Kidney tubule cell (primary cell): ENCODE data around the gene BTBD16.

ENCODE experiments used
- DNase-seq: peaks from one replicate; pipeline ENCODE4 v3.0.0-alpha.2; 2018; ENCODE audit warnings: low spot score

Gene BTBD16

DNA sequence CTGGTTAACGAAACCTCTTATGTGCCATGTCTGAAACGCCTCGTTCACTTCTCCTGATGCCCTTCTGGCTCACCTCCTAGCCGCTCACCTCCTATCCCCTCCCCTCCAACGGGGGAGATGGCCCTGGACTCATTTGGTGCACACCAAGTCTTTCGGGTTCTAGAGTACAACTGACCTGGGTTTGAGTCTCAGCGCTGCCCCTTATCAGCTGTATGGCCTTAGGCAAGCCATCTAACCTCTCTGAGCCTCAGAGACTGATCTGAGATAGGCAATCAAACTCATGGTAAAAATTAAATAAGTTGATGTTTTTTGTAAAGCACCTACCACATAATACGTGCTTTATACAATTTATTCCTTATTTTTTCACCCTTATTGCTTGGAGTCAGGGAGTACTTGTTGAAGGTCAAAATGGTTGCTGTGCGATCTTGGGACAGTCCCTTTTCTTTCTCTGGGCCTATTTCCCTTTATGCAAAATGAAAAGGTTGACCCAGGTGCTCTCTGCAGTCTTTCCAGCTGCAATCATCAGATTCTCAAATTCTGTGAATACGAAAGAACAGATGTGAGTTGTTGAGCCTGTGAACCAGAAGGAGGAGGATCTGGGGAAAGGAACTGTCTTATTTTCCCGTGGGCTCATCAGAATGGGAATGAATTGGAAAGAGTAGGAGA is 72.2 kb downstream of the BTBD16 start:
- no peak for DNase-seq

DNA sequence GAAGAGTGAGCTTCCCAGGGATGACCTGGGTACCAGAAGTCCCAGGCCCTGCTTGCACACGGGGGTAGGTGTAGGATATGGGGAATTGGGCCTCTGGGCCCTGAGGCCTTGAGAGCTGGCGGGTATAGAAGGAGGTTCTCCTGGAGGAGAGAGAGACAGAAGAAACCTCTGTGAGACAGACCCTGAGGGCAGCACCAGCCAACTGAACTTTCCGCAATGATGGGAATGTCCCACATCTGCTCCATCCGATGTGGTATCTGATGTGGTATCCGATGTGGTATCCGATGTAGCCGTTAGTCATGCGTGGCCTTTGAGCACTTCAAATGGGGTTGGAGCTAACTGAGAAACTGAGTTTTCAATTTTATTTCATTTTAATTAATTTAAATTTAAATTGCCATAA is 72.8 kb downstream of the BTBD16 start:
- no peak for DNase-seq

DNA sequence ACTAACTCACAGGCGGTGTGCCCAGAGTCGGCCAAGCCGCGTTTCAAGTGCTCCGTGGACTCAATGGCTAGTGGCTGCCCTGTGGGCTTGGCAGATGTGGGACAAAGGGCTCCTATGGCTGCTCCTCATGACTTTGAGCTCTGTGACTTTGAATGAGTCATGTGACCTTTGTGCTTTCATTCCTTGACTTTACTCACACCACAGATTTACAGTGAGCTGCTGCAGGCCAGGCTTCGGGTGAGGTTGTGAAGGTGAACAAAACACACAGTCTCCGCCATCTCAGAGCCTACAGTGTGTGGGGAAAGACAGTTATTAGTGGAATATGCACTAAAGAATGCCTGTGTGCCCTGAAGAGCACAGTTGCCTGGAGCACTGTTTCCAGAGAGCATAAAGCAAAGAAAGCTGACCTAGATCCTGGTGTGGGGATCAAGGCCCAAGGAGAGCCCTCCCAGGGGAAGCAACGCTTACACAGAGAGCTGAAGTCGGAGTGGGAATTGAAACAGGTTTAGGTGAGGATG is 73.7 kb downstream of the BTBD16 start:
- DNase-seq, result peak; percentile 79

DNA sequence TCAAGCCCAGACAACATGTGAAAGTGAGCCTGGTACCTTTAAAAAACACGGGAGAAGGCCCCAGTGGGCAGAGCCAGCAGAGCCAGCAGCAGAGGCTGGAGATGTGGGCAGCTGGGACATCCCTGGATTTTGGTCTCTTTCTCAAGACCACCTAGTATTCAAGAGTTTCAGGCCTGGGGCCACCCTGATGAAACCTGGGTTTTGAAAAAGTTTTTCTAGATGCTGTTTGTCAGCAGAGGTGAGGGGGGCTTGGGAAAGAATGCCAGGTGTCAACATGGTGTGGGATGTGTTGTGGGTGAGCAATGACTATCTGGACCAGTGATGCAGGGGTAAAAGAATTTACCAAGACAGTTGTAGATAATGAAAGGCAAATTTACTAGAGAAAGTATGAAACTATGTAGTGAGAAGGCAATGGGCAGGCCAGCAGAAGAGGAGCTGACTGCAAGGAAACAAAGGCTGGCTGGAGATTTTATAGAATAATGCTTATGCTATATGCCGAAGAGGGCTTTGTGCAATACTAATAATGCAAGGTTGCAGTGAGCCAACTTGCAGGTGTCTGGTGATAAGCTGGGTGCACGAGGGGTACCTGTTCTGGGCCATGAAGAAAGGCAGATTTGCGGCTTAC is 75.3 kb downstream of the BTBD16 start:
- peak; percentile 29 for DNase-seq

DNA sequence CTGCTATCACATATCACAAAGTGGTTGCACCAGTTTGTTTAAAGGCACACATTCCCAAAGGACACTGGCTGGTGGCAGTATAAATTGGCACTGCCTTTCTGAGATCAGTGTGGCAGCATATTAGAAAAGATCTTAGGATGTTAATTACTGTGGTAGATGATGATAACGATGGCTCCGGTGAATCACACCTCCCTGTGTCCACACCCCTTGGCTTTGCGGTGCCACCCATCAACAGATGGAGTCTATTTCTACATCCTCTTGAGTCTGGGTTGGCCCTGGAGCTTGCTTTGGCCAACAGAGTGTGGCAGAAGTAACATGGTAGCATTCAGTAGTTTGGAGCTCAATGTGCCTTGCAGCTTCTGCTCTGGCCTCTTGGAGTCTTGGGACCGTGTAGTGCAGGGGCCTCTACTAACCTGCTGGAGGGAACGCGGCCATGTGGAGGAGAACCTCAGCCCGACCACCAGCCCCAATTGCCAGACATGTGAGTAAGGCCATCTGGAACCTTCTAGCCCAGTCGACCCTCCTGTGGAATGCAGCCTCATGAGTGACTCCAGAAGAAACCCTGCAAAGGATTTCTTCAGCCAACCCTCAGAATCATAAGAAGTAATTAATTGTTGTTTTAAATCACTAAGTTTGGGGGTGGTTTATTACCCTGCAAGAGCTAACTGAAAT is 76.2 kb downstream of the BTBD16 start:
- DNase-seq, result no peak

DNA sequence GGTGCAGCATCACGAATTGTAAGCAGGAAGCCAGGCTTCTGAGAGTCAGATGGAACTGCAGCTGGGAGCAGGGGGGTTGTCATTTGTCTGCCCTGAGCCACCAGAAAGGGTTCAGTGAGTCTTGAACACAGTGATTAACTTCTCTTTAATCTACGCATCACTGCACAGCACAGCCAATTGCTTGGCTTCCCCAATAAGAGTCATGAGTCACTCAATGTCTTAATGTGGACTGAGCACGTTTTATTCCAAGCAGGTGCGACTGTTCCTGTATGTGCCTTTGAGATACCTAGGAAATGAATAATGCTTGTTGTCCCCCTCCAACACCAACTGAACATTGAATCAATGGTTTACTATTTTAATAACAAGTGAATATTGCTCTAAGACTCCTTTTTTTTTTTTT is 77.4 kb downstream of the BTBD16 start:
- peak; percentile 99 for DNase-seq

DNA sequence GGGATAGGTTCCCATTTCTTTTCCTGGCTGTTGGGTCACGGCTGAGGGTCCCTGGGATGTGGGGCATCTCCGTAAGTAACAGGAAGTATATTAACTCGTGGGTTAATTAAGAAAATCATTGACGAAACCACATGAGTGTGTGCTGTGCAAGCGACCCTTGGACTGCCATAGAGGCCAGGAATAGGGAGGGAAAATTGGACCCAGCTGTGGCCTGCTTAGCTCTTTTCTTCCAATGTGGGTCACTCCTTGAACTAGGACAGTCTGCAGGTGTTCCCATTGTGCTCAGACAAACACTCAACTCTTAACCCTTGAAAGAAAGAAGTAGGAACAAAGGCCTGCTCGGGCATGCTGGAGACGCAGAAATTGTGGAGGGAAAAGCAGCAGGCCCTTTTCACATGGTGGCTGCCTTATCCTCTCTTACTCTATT is 77.9 kb downstream of the BTBD16 start:
- no peak for DNase-seq

DNA sequence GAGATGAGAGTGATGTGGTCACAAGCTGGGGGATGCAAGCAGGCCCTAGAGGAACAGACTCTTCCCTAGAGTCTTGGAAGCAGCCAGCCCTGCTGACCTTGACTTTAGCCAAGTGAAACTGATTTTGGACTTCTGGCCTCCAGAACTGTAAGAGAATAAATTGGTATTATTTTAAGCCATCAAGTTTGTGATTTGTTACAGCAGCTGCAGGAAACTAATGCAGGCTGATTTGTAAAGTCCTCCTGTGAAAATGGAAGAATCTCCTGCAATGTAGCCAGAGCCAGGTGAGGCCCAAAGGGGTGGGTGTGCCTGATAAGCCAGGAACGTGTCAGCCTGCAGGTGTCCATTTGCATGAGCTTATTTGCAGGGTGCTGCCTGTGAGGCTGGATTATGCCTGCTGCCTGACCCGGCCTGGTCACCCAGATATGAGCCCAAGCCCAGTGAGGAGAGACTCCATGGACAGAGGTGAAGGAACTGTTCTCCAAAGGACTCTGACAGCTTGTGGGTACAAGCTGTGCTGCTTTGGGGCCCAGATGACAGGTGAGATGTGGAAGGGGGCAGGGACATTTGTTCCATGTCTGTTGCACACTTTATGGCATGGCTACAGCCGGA is 78.8 kb downstream of the BTBD16 start:
- no peak for DNase-seq

DNA sequence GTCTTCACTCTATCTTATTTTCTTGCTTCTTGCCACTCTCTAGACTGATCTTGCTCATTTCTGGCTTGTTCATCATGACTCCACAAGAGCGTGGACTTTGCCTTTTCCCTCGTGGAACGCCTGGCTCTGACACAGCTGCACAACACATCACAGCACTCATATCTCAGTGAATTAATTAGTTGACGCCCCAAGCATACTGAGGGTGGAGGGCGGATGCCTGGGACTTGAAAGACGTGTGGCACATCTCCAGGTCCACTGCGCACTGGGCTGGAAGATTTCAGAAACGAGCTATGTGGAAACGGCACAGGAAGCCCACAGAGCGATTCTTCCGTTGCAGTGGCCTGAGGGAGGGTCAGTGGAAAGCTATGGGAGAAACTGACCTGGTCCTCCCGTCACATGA is 79.8 kb downstream of the BTBD16 start:
- no peak for DNase-seq

DNA sequence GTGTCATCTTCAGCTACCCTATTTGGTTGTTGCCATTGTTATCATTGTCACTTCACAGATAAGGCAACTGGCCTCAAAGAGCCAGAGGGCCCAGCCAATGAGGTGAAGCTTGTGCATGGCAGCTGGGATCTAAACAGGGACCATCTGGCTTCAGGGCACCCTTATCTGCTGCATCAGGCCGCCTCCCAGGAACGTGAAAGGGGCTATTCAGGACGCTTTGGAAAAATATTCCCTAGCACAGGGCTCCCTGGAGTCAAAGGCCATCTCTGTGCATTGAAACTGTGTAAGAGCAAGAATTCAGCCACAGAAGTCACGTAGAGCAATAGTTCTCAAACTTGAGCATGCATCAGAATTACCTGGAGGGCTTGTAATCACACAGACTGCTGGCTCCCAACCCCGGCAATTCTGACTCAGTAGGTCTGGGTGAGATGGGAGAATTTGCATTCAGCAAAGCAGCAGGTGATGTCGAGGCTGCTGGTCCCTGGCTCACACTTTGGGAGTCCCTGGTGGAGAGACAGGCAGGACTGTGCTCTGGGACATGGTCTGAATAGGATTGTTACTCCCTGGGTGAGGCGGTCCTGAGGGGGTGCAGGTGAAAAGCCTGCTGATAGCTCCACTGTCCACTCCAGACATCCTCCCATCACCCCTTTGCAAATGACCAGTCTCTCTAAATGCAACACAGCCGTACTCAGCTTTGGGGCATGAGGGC is 81.9 kb downstream of the BTBD16 start:
- DNase-seq, result no peak

DNA sequence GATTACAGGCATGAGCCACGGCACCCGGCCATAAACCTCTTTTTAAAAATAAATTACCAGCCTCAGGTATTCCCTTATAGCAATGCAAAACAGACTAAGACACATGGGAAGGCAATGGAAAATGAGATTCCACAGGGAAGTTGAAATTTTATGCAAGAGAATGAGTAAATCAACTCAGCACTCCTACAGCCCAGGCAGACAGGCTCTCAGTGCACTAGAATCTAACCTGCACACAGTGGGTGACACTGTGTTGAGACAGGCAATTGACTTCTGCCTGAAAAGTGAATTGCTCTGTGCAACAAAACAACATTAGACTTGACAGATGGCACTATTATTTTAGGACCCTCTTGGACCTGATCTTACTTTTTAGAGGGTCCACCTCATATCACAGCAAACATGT is 83.3 kb downstream of the BTBD16 start:
- DNase-seq, result no peak

DNA sequence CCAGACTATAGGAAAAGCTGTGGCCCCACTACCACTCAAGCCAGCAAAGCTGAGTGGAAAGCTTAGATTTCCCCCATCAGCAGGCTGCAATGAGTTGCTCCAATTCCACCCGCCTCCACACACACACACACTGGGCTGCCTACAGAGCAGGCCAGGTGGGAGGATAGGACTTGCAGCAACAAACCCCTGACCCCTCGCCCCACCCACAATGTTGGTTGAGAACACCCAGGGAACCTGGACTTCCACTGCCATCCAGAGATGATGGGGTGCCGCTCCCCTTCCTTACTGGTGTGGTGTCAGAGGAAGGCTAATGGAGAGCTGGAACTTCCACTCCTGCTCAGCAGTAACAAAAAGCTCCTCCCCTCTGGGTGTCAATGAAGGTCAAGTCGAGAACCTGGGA is 86.6 kb downstream of the BTBD16 start:
- no peak for DNase-seq

DNA sequence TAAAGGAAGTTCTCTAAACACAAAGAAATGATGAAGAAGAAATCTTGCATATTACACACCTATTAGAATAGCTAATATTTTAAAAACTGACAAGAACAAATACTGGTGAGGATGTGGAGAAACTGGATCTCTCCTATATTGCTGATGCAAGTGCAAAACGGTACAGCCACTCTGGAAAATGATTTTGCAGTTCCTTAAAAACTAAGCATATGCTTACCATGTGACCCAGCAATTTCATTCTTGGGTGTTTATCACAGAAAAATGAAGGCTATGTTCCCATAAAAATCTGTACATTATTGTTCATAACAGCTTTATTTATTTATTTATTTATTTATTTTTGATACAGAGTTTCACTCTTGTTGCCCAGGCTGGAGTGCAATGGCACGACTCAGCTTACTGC is 88.5 kb downstream of the BTBD16 start:
- no peak for DNase-seq

DNA sequence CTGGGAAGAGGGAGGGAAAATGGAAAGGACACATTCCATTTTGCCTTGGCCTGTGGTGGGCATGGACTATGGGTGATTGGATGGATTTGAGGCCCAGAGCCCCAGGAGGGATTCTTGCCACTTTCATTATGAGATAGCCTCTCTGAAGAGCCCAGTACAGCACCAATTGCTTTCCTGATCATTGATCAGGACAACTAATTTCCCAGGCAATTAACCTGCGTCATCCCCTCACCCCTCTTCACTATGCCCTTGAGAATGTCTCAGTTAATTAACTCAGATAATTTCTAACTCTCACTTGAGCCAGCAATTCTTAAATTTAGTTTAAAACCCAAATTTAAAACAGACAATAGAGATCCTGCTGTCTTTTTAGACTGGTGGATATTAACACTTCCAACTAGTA is 90.0 kb downstream of the BTBD16 start:
- DNase-seq, result no peak

DNA sequence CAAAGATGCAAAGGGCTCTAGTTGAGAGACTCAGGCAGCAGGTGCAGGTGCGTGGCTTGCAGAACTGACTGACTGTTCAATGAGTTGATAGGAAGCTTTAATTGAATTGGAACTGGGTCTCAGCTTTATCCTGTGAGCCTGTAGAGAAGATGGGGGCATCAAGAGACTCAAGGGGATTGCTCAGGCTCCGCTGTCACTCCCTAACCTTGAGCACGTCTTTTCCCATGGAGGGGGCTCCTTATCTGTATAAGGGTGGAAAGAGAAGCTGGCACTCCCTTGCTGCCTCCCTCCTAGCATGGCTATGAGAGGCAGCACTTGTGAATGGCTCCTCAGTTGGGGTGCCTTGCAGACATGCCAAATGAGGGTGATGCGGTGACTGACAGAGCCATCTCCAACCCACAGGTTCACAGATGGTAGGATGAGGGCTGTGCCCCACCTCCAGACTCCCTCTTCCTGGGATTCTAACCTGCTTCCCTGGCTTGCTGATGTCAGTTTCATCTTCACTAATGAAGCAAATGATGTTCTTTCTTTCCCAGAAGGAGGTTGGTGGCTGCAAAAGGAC is 91.0 kb downstream of the BTBD16 start:
- no peak for DNase-seq

DNA sequence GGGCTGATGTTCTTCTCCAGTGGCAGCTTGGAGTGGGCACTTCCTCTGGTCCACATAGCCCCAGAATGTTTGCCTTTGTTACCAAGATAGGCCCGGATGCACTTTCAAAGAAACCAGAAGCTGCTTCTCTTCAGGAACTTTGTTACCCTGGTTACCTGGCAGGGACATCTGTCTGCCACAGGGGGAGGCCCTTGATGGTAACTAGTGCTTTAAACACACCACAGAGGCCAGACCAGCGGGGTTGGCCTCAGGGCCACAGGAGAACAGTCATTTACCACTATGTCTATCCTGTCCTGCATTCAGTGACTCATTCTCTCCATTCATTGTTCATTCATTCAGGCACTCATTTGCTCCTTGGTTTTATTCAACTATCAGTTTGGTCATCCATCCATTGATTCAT is 91.5 kb downstream of the BTBD16 start:
- DNase-seq, result peak; percentile 85

DNA sequence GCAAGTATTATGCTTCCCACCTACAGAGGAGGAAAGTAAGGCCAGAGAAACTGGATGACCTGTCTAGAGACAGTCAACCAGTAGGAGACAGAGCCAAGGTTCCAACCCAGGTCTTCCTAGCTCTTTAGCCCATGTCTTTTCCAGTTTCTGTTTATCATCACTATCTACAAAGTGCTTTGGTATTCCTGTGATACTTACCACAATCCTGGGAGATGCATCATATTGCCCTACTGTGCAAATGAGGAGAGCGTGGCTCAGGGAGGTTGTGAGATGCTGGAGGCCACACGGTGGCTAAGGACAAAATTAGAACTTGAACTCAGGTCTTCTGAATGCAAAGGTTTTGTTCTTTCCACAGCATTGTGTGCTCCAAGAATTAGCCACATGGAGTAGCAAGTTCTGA is 92.2 kb downstream of the BTBD16 start:
- DNase-seq, result peak; percentile 25

DNA sequence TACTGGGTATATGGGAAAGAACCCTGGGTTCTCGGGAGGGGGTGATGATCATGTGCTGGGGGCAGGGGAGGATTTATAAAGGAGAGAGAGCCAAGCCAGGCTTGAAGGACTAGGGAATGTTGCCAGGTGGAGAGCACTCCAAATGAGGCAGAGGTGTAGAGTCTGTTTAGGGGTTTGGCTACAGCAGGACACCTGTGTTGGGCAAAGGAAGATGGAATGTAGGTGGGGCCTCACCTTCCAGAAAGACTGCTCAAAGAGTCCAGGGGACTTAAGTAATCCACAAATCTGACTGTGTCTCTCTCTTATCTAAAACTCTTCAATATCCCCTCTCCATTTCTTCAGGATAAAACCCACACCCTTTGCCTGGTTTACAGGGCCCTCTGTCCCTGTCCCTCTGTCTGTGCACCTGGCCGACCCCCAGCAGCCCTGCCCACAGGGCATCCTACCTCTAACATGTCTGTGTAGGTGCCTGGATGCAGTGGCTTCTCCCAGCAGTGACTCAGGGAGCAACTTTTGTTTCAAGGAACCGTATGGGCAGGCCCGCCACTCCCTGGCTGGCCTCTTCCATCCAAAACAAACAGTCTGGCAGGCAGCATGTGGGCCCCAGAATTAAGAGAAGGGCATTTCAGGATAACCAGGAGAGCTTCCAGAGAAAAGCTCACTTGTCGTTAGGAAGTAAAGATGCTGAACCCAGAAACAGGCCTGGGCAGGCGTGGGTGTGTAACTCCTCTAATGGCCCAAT is 92.8 kb downstream of the BTBD16 start:
- no peak for DNase-seq

DNA sequence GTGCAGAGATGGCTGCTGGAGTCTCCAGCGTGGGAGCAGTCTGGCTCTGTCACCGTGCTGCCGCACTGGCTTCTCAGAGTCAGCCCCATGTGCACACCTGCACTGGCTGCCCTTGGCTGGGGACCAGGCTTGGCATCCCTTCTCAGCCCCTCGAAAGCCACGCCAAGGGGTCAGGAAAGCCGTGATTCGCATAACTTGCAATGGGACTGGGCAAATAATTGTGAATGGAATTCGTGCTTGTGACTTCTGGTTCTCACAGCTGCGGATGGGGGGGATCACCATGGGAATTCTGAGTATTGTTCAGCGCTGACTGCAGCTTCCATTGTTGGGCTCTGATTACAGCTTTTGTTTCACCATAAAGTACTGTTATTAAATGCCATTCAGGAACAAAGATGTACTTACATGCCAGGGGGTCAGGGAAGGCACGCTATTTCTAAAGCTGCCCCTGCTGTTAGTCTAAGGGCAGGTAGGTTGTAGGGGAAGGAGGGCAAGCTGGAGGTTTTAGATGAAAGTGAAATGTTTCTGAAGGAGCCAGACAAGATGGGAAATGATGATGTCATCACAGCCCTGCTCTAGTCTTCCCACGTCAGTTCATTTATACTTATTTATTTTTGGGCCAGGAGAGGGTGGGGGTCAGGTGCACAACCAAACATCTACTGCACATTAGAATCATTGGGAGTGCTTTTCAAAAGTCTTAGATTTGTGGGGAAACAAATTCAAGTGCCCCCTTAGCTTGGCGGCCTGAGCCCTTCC is 97.6 kb downstream of the BTBD16 start:
- no peak for DNase-seq

DNA sequence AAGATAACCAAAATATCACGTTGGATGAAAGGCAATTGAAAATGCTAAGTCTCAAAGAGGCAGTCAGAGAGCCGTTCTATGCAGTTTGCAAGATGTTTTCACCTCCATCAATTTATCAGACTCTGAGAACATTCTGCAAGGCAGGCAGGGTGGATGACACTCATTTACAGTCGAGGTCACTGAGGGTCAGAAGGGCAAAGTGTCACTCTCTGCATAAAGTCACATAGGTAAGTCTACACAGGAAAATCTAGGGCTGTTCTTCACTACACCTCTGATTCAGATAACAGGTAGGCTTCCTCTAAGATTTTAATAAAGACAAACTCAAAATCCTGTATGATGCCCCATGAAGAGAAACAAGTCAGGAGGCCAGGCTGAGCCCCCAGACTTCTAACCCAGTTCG is 102.0 kb downstream of the BTBD16 start:
- DNase-seq, result no peak
